ENCODE measurements around the gene TRMT61A. TPM values are rescaled to one million over a fixed set of nuclear protein-coding genes. Genes with fewer than 3 reads are reported as not detected.

Gene TRMT61A
- polyA plus RNA-seq, 1 donor from 2014 or later: 8.2 TPM

DNA sequence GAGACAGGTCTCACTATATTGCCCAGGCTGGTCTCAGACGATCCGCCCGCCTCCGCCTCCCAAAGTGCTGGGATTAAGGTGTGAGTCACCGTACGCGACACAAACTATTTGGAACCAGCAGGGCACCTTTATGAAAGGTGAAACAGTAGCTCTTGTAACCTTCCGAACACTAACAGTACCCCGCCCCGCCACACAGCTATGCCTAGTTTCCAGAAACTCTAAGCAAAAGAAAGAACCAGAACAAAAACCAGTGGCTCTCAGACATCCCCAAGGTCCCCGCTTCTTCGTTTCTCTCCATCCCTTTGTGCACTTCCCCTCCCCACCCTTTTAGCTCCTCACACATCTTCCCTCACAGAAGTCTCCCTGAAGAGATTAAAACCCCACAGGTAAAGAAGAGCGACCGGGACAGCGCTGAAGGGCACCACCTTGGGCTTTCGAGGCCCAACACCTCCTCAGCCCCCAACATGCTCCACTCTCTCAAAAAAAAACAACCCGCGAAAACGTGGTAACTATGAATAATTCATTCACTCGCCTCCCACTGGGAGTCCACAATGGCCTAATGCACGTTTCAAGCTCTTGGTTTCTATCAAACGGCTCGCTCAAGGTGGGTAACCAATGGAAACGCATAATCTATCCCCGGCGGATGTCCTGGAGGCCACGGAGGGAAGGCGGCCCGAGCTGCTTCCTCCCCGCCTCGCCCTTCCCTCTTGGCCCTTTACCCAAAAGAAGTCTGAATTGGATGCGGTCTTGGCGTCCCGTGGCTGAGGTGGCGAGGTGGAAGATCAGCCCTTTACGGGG lies 32.6 kb downstream of the TRMT61A start:
- H3K9me2 ChIP-seq (ENCODE audit: insufficient read depth, low read length): no peaks in the 10 kb centered on the region
- H3K9ac ChIP-seq (ENCODE audit: low read length): peak overlapping the region; percentile 94
- no peaks in the 10 kb centered on the region for H3K9me3 ChIP-seq (ENCODE audit: low read length)
- no peaks in the 10 kb centered on the region for H3F3A ChIP-seq (ENCODE audit: insufficient read depth, low read length, poor library complexity, severe bottlenecking)
- H4K20me1 ChIP-seq (ENCODE audit: insufficient read depth): no peaks in the 10 kb centered on the region
- peak overlapping the region; percentile 100 for H3K4me3 ChIP-seq (ENCODE audit: low read length)
- no peaks in the 10 kb centered on the region for H3K27me3 ChIP-seq (ENCODE audit: insufficient read depth, low read depth, low read length)
- peak overlapping the region; percentile 60 for H2AFZ ChIP-seq (ENCODE audit: low read depth, low read length)
- peaks cover 6% of the 10 kb centered on the region for H3K36me3 ChIP-seq (ENCODE audit: insufficient read depth, low read length)
- H3K27ac ChIP-seq (ENCODE audit: low read length): peak overlapping the region; percentile 92
- TF ChIP-seq SMC3 (conservative IDR thresholded peaks at IDR 0.05; ENCODE audit: poor library complexity) (no peak), MXI1 (conservative IDR thresholded peaks at IDR 0.05; ENCODE audit: poor library complexity, severe bottlenecking) (peak; percentile 61), EP300 (conservative IDR thresholded peaks at IDR 0.05; ENCODE audit: poor library complexity, severe bottlenecking) (no peak), POLR2AphosphoS5 (IDR thresholded peaks at IDR 0.05) (peak; percentile 11), RAD21 (conservative IDR thresholded peaks at IDR 0.05) (no peak), EZH2 (IDR thresholded peaks at IDR 0.05; ENCODE audit: borderline replicate concordance, insufficient read depth, low read length, poor library complexity, severe bottlenecking) (no peak), TAF1 (IDR thresholded peaks at IDR 0.05; ENCODE audit: low read depth) (no peak)
- TF ChIP-seq, protein P1, sequence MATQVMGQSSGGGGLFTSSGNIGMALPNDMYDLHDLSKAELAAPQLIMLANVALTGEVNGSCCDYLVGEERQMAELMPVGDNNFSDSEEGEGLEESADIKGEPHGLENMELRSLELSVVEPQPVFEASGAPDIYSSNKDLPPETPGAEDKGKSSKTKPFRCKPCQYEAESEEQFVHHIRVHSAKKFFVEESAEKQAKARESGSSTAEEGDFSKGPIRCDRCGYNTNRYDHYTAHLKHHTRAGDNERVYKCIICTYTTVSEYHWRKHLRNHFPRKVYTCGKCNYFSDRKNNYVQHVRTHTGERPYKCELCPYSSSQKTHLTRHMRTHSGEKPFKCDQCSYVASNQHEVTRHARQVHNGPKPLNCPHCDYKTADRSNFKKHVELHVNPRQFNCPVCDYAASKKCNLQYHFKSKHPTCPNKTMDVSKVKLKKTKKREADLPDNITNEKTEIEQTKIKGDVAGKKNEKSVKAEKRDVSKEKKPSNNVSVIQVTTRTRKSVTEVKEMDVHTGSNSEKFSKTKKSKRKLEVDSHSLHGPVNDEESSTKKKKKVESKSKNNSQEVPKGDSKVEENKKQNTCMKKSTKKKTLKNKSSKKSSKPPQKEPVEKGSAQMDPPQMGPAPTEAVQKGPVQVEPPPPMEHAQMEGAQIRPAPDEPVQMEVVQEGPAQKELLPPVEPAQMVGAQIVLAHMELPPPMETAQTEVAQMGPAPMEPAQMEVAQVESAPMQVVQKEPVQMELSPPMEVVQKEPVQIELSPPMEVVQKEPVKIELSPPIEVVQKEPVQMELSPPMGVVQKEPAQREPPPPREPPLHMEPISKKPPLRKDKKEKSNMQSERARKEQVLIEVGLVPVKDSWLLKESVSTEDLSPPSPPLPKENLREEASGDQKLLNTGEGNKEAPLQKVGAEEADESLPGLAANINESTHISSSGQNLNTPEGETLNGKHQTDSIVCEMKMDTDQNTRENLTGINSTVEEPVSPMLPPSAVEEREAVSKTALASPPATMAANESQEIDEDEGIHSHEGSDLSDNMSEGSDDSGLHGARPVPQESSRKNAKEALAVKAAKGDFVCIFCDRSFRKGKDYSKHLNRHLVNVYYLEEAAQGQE (IDR thresholded peaks at IDR 0.05; ENCODE audit: borderline replicate concordance): no peak
- TF ChIP-seq, protein P2, sequence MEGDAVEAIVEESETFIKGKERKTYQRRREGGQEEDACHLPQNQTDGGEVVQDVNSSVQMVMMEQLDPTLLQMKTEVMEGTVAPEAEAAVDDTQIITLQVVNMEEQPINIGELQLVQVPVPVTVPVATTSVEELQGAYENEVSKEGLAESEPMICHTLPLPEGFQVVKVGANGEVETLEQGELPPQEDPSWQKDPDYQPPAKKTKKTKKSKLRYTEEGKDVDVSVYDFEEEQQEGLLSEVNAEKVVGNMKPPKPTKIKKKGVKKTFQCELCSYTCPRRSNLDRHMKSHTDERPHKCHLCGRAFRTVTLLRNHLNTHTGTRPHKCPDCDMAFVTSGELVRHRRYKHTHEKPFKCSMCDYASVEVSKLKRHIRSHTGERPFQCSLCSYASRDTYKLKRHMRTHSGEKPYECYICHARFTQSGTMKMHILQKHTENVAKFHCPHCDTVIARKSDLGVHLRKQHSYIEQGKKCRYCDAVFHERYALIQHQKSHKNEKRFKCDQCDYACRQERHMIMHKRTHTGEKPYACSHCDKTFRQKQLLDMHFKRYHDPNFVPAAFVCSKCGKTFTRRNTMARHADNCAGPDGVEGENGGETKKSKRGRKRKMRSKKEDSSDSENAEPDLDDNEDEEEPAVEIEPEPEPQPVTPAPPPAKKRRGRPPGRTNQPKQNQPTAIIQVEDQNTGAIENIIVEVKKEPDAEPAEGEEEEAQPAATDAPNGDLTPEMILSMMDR (IDR thresholded peaks at IDR 0.05; ENCODE audit: poor library complexity, severe bottlenecking): no peak
- peaks cover 81% of the 10 kb centered on the region for H3K79me2 ChIP-seq (replicated peaks; ENCODE audit: insufficient read depth, low read length)
- H3K4me2 ChIP-seq (ENCODE audit: low read length): peak overlapping the region; percentile 86

DNA sequence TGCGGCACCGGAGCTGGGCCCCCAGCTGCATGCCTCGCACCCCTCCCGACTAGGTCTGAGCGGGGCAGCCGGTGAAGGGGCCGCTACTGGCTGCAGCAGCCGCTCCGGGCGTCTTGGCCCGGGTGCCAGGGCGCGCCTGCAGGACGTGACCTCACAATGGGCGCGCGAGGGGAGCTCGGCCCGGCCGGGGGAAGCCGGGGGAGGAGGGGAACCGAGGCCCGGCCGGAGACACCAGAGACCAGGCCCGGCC lies 33.1 kb downstream of the TRMT61A start:
- peak overlapping the region; percentile 60 for H2AFZ ChIP-seq (ENCODE audit: low read depth, low read length)

More for the DNA sequence above, 33.1 kb downstream of the TRMT61A start:
- peak overlapping the region; percentile 92 for H3K27ac ChIP-seq (ENCODE audit: low read length)
- TF ChIP-seq TAF1 (IDR thresholded peaks at IDR 0.05; ENCODE audit: low read depth): peak; percentile 42
- TF ChIP-seq RAD21 (conservative IDR thresholded peaks at IDR 0.05): no peak
- TF ChIP-seq, protein P1 (IDR thresholded peaks at IDR 0.05; ENCODE audit: borderline replicate concordance): peak; percentile 39
- no peak for TF ChIP-seq MXI1 (conservative IDR thresholded peaks at IDR 0.05; ENCODE audit: poor library complexity, severe bottlenecking)
- peaks cover 6% of the 10 kb centered on the region for H3K36me3 ChIP-seq (ENCODE audit: insufficient read depth, low read length)
- peak overlapping the region; percentile 94 for H3K9ac ChIP-seq (ENCODE audit: low read length)
- no peaks in the 10 kb centered on the region for H3F3A ChIP-seq (ENCODE audit: insufficient read depth, low read length, poor library complexity, severe bottlenecking)
- H3K9me3 ChIP-seq (ENCODE audit: low read length): no peaks in the 10 kb centered on the region
- H3K27me3 ChIP-seq (ENCODE audit: insufficient read depth, low read depth, low read length): no peaks in the 10 kb centered on the region
- peaks cover 85% of the 10 kb centered on the region for H3K79me2 ChIP-seq (replicated peaks; ENCODE audit: insufficient read depth, low read length)
- peak overlapping the region; percentile 100 for H3K4me3 ChIP-seq (ENCODE audit: low read length)
- H3K9me2 ChIP-seq (ENCODE audit: insufficient read depth, low read length): no peaks in the 10 kb centered on the region
- H4K20me1 ChIP-seq (ENCODE audit: insufficient read depth): no peaks in the 10 kb centered on the region
- H3K4me2 ChIP-seq (ENCODE audit: low read length): peak overlapping the region; percentile 86

All from neural cell (in vitro differentiated cells).